ENCODE results near the gene AGXT2.
"Not testable (repeated sequence)": the region's sequence is repeated elsewhere in the genome, so short reads cannot be mapped to it uniquely, and the experiment has no call there.

- TF ChIP-seq, protein P1, sequence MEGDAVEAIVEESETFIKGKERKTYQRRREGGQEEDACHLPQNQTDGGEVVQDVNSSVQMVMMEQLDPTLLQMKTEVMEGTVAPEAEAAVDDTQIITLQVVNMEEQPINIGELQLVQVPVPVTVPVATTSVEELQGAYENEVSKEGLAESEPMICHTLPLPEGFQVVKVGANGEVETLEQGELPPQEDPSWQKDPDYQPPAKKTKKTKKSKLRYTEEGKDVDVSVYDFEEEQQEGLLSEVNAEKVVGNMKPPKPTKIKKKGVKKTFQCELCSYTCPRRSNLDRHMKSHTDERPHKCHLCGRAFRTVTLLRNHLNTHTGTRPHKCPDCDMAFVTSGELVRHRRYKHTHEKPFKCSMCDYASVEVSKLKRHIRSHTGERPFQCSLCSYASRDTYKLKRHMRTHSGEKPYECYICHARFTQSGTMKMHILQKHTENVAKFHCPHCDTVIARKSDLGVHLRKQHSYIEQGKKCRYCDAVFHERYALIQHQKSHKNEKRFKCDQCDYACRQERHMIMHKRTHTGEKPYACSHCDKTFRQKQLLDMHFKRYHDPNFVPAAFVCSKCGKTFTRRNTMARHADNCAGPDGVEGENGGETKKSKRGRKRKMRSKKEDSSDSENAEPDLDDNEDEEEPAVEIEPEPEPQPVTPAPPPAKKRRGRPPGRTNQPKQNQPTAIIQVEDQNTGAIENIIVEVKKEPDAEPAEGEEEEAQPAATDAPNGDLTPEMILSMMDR (IDR thresholded peaks at IDR 0.05 in 2 of 3, conservative IDR thresholded peaks at IDR 0.05 in 1 of 3; ENCODE audit: borderline replicate concordance in 1 of 3, insufficient read depth in 1 of 3, low read depth in 2 of 3, low read length in 2 of 3), result not testable (repeated sequence)
- TF ChIP-seq ELF1 (IDR thresholded peaks at IDR 0.05; ENCODE audit: borderline replicate concordance, low read depth); TCF7L2 (IDR thresholded peaks at IDR 0.05; ENCODE audit: borderline replicate concordance, extremely low read depth, insufficient read depth, insufficient read length); CEBPB (IDR thresholded peaks at IDR 0.05; ENCODE audit: low read depth); POLR2A (IDR thresholded peaks at IDR 0.05; ENCODE audit: borderline replicate concordance, extremely low read depth, insufficient read depth, insufficient read length); EZH2 (IDR thresholded peaks at IDR 0.05); RAD21 (IDR thresholded peaks at IDR 0.05; ENCODE audit: low read depth): not testable (repeated sequence)
Observed at GRCh38 chr5:35035929-35036328, 11.8 kb downstream of the AGXT2 start.

All from HCT116 (cell line).